GM12878 (cell line): ENCODE results near the gene ADCY2. TPM values are rescaled to one million over a fixed set of nuclear protein-coding genes. Genes with fewer than 3 reads are reported as not detected.

ENCODE experiments used
- ATAC-seq: fragments of 200-7000 bp; cut with Tn5 transposase; 3 replicates; pipeline ENCODE4 v1.9.1; 2020; ENCODE audit warnings: mild to moderate bottlenecking, moderate library complexity
- BruUV-seq: library from RNA; stranded (reverse); fragments of 400-500 nt; replicated peaks from 2 replicates; lab custom pipeline; 2021; lab: Mats Ljungman, UMichigan
- CTCF ChIA-PET: fragments of 300-600 bp; sonication (Branson Sonifier 250); formaldehyde crosslinking; extraction: SDS; loops from one replicate; lab custom pipeline; 2021; ENCODE audit warnings: inconsistent platforms; lab: Yijun Ruan, JAX
- POLR2A ChIA-PET: fragments of 350-600 bp; formaldehyde crosslinking; extraction: SDS; loops from one replicate; lab custom pipeline; 2021; ENCODE audit warnings: inconsistent platforms; lab: Charles Lee
- RAD21 ChIA-PET: fragments of 300-600 bp; sonication (Branson Sonifier 250); formaldehyde crosslinking; loops from one replicate; lab custom pipeline; 2023; ENCODE audit warnings: antibody characterized with exemption; ENCODE audit not compliant: unreplicated experiment; lab: Charles Lee
- SMC1A ChIA-PET: fragments of 300-600 bp; sonication (Branson Sonifier 250); formaldehyde crosslinking; loops from one replicate; lab custom pipeline; 2023; ENCODE audit not compliant: unreplicated experiment, uncharacterized antibody; lab: Charles Lee
- DNase-seq: peaks from one replicate; pipeline ENCODE4 v3.0.0-alpha.2; 2011; ENCODE audit warnings: low read depth, low spot score
- FAIRE-seq: peaks from 3 replicates; lab custom pipeline; 2011; peaks lifted over from hg19 to GRCh38; lab: Jason Lieb, UNC
- H2AFZ ChIP-seq: 2 replicates; pipeline ENCODE4 v1.6.0; 2011; ENCODE audit warnings: low read depth, low read length, control low read depth; ENCODE audit not compliant: control insufficient read depth
- H3K27ac ChIP-seq: 2 replicates; pipeline ENCODE4 v1.5.1; 2011; ENCODE audit warnings: control low read depth; ENCODE audit not compliant: control insufficient read depth, insufficient read depth
- H3K27me3 ChIP-seq, 2 experiments: replicated peaks in 1 of 2; 2 replicates each; pipeline versions ENCODE4 v1.6.0 to v1.6.1; 2011; ENCODE audit warnings: low read length in 1 of 2; ENCODE audit not compliant: control insufficient read depth in 2 of 2, insufficient read depth in 2 of 2
- H3K36me3 ChIP-seq, 2 experiments: 2 replicates each; pipeline ENCODE4 v1.5.1; 2011; ENCODE audit warnings: low read length in 1 of 2; ENCODE audit not compliant: control insufficient read depth in 2 of 2, insufficient read depth in 2 of 2
- H3K4me1 ChIP-seq: 2 replicates; pipeline ENCODE4 v1.6.1; 2011; ENCODE audit warnings: mild to moderate bottlenecking, low read length, moderate library complexity, mixed read lengths; ENCODE audit not compliant: control insufficient read depth, insufficient read depth
- H3K4me2 ChIP-seq: 2 replicates; pipeline ENCODE4 v1.6.0; 2011; ENCODE audit warnings: control low read depth; ENCODE audit not compliant: control insufficient read depth, insufficient read depth
- H3K4me3 ChIP-seq: fragments of 200-600 bp; sonication (generic); 2 replicates; pipeline ENCODE4 v1.5.1; 2016
- H3K79me2 ChIP-seq: 2 replicates; pipeline ENCODE4 v1.6.0; 2011; ENCODE audit warnings: low read length; ENCODE audit not compliant: control insufficient read depth, insufficient read depth
- H3K9ac ChIP-seq: 2 replicates; pipeline ENCODE4 v1.8.0; 2011; ENCODE audit warnings: low read length, control low read depth, mixed read lengths; ENCODE audit not compliant: control insufficient read depth, insufficient read depth
- H3K9me3 ChIP-seq: replicated peaks from 3 replicates; pipeline ENCODE4 v1.5.1; 2011; ENCODE audit warnings: mild to moderate bottlenecking, low read length; ENCODE audit not compliant: control insufficient read depth, insufficient read depth
- H4K20me1 ChIP-seq: 2 replicates; pipeline ENCODE4 v1.6.0; 2011; ENCODE audit not compliant: control insufficient read depth, insufficient read depth
- ATF7 ChIP-seq: fragments of 450-650 bp; IDR thresholded peaks from 2 replicates; pipeline ENCODE4 v1.6.1; 2016; ENCODE audit warnings: low read depth, mild to moderate bottlenecking
- CBX5 ChIP-seq: sonication (generic); IDR thresholded peaks from 2 replicates; pipeline ENCODE4 v1.6.1; 2016; ENCODE audit warnings: low read depth, moderate library complexity, mild to moderate bottlenecking, inconsistent platforms
- E4F1 ChIP-seq: fragments of 450-650 bp; IDR thresholded peaks from 2 replicates; pipeline ENCODE4 v1.6.1; 2018; ENCODE audit warnings: borderline replicate concordance, mild to moderate bottlenecking; ENCODE audit not compliant: partially characterized antibody
- KAT2A ChIP-seq: conservative IDR thresholded peaks from 2 replicates; pipeline ENCODE4 v1.6.1; 2011; ENCODE audit warnings: low read depth, low read length; ENCODE audit not compliant: control insufficient read depth
- MYB ChIP-seq: fragments of 150-350 bp; IDR thresholded peaks from 2 replicates; pipeline ENCODE4 v1.6.1; 2014; ENCODE audit warnings: mild to moderate bottlenecking, low read depth, low read length, borderline replicate concordance
- NR2C1 ChIP-seq: fragments of 450-650 bp; IDR thresholded peaks from 2 replicates; pipeline ENCODE4 v1.6.1; 2017; ENCODE audit warnings: antibody characterized with exemption, mild to moderate bottlenecking, moderate library complexity
- RB1 ChIP-seq: fragments of 450-650 bp; formaldehyde crosslinking; IDR thresholded peaks from 2 replicates; pipeline ENCODE4 v1.6.1; 2017; ENCODE audit warnings: mild to moderate bottlenecking, borderline replicate concordance
- YBX1 ChIP-seq: fragments of 450-650 bp; IDR thresholded peaks from 2 replicates; pipeline ENCODE4 v1.6.1; 2016; ENCODE audit warnings: antibody characterized with exemption
- WGBS: methylation state at CpG from one replicate; pipeline ENCODE4 v1.1.6; 2016; ENCODE audit warnings: low lambda C conversion rate; ENCODE audit not compliant: insufficient replicate concordance, insufficient coverage; ENCODE audit errors: missing lambda C conversion rate; 5-methylcytosine and 5-hydroxymethylcytosine counted together
- in situ Hi-C: fragments of 300-500 bp; cut with MboI; formaldehyde crosslinking; loops from 9 replicates; pipeline ENCODE4 v1.14.3; 2018; ENCODE audit warnings: mixed read lengths
- intact Hi-C: fragments of 100-400 bp; cut with micrococcal nuclease; formaldehyde crosslinking; loops from one replicate; pipeline ENCODE4 v1.14.2; 2022; ENCODE audit not compliant: unreplicated experiment
- polyA plus RNA-seq, 11 experiments: library from polyadenylated mRNA; depleted of rRNA in 4 of 11; unstranded in 6 of 11; stranded (reverse) in 5 of 11; fragments of >200 nt; fragmentation: Nextera tagmentation in 4 of 11; fragmentation: Illumina TruSeq in 1 of 11; extraction: Ambion mirVana in 4 of 11; extraction: Trizol in 1 of 11; gene quantifications; 1 replicate in 1 of 11; 2 replicates in 10 of 11; pipeline versions ENCODE4 v1.2.1 to v1.2.3, GENCODE V29; 2011 to 2016; ENCODE audit warnings: inconsistent platforms in 2 of 11, missing spikeins in 2 of 11, low read depth in 1 of 11
- total RNA-seq, 4 experiments: library from RNA; depleted of rRNA in 3 of 4; stranded (reverse); fragments of >200 nt in 3 of 4; fragmentation: Illumina TruSeq in 1 of 4; extraction: Trizol in 1 of 4; gene quantifications; 2 replicates each; pipeline versions ENCODE4 v1.2.1 to v1.2.3, GENCODE V29; 2013 to 2021
- TF ChIP-seq, protein P1 (sequence below): fragments of 450-650 bp; IDR thresholded peaks from 2 replicates; pipeline ENCODE4 v1.6.1; 2017; ENCODE audit warnings: mild to moderate bottlenecking, low read depth, inconsistent platforms; ENCODE audit not compliant: poor library complexity, severe bottlenecking
- TF ChIP-seq, protein P2 (sequence below): fragments of 450-650 bp; IDR thresholded peaks from 2 replicates; pipeline ENCODE4 v1.6.1; 2017; ENCODE audit warnings: mild to moderate bottlenecking, moderate library complexity
- TF ChIP-seq, protein P3 (sequence below): IDR thresholded peaks from 2 replicates; pipeline ENCODE4 v1.6.1; 2011; ENCODE audit warnings: low read depth, low read length, improper control_type of control experiment, borderline replicate concordance
- TF ChIP-seq, protein P4 (sequence below): fragments of 450-650 bp; IDR thresholded peaks from 2 replicates; pipeline ENCODE4 v1.6.1; 2016; ENCODE audit warnings: mild to moderate bottlenecking

The ADCY2 gene
- total and polyA plus RNA-seq, 10 of the 15 experiments (the other 5 are each of a cell fraction or from before 2014, with no cell fraction given), result 0.07 to 0.26 TPM; not detected in 8

DNA sequence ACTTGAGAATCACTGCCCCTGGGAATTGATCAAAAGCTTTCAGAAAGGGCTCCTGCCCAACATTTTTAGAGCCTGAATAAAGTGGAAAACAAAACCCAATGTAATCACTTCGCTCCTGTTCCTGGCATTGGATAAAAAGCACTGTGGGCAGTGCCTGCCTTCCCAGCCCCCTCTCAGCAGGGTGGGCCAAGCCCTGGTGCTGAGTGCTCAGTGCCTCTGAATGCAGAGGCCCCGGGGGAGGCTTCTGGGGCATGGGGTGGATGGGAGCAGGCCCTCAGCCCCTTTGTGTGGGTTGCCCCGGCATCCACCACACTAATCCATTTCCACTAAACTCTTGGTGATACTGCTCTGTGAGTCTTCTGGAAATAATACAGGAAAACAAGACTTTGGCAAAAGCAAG lies 399.4 kb downstream of the ADCY2 start:
- ChIA-PET RAD21 (interaction anchor here (0.8 to 4.6 kb wide), 5 partner anchors 8 to 39 kb away, joined by 3 to 32 read pairs (median 4); no protein-coding TSS in a partner anchor), SMC1A (interaction anchor here (1.0 to 3.7 kb wide), 5 partner anchors 12 to 27 kb away, joined by 3 to 11 read pairs (median 4); no protein-coding TSS in a partner anchor), CTCF (interaction anchor here (0.7 to 1.9 kb wide), 5 partner anchors 9 to 39 kb away, joined by 3 to 6 read pairs (median 5); no protein-coding TSS in a partner anchor), POLR2A (interaction anchor here (1.8 kb wide), 1 partner anchor 9 kb away, joined by 4 read pairs; no protein-coding TSS in a partner anchor)
- DNase-seq (no peak), ATAC-seq (no peak), FAIRE-seq (no peak)
- no TSS peak for BruUV-seq
- intact Hi-C loops (no loop called here), in situ Hi-C loops (no loop called here)
- Histone ChIP-seq H3K79me2 (no peaks in the 10 kb centered on the region), H4K20me1 (no peaks in the 10 kb centered on the region), H2AFZ (no peak overlapping the region), H3K27ac (peak overlapping the region; percentile 67), H3K9ac (no peak overlapping the region), H3K4me3 (no peak overlapping the region), H3K4me1 (peaks cover 20% of the 10 kb centered on the region), H3K9me3 (no peaks in the 10 kb centered on the region), H3K4me2 (no peak overlapping the region), H3K27me3 (no peaks in the 10 kb centered on the region; a peak in 1 of 4 replicates), H3K36me3 (no peaks in the 10 kb centered on the region)
- 38% methylated on average over 3 of the region's 3 CpGs for WGBS
- TF ChIP-seq MYB (no peak), NR2C1 (no peak), YBX1 (no peak), ATF7 (no peak), E4F1 (no peak), CBX5 (no peak), RB1 (no peak), KAT2A (no peak)
- TF ChIP-seq, protein P1, sequence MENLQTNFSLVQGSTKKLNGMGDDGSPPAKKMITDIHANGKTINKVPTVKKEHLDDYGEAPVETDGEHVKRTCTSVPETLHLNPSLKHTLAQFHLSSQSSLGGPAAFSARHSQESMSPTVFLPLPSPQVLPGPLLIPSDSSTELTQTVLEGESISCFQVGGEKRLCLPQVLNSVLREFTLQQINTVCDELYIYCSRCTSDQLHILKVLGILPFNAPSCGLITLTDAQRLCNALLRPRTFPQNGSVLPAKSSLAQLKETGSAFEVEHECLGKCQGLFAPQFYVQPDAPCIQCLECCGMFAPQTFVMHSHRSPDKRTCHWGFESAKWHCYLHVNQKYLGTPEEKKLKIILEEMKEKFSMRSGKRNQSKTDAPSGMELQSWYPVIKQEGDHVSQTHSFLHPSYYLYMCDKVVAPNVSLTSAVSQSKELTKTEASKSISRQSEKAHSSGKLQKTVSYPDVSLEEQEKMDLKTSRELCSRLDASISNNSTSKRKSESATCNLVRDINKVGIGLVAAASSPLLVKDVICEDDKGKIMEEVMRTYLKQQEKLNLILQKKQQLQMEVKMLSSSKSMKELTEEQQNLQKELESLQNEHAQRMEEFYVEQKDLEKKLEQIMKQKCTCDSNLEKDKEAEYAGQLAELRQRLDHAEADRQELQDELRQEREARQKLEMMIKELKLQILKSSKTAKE, result no peak
- TF ChIP-seq, protein P2, sequence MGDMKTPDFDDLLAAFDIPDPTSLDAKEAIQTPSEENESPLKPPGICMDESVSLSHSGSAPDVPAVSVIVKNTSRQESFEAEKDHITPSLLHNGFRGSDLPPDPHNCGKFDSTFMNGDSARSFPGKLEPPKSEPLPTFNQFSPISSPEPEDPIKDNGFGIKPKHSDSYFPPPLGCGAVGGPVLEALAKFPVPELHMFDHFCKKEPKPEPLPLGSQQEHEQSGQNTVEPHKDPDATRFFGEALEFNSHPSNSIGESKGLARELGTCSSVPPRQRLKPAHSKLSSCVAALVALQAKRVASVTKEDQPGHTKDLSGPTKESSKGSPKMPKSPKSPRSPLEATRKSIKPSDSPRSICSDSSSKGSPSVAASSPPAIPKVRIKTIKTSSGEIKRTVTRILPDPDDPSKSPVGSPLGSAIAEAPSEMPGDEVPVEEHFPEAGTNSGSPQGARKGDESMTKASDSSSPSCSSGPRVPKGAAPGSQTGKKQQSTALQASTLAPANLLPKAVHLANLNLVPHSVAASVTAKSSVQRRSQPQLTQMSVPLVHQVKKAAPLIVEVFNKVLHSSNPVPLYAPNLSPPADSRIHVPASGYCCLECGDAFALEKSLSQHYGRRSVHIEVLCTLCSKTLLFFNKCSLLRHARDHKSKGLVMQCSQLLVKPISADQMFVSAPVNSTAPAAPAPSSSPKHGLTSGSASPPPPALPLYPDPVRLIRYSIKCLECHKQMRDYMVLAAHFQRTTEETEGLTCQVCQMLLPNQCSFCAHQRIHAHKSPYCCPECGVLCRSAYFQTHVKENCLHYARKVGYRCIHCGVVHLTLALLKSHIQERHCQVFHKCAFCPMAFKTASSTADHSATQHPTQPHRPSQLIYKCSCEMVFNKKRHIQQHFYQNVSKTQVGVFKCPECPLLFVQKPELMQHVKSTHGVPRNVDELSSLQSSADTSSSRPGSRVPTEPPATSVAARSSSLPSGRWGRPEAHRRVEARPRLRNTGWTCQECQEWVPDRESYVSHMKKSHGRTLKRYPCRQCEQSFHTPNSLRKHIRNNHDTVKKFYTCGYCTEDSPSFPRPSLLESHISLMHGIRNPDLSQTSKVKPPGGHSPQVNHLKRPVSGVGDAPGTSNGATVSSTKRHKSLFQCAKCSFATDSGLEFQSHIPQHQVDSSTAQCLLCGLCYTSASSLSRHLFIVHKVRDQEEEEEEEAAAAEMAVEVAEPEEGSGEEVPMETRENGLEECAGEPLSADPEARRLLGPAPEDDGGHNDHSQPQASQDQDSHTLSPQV, result no peak
- TF ChIP-seq, protein P3, sequence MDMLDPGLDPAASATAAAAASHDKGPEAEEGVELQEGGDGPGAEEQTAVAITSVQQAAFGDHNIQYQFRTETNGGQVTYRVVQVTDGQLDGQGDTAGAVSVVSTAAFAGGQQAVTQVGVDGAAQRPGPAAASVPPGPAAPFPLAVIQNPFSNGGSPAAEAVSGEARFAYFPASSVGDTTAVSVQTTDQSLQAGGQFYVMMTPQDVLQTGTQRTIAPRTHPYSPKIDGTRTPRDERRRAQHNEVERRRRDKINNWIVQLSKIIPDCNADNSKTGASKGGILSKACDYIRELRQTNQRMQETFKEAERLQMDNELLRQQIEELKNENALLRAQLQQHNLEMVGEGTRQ, result no peak
- TF ChIP-seq, protein P4, sequence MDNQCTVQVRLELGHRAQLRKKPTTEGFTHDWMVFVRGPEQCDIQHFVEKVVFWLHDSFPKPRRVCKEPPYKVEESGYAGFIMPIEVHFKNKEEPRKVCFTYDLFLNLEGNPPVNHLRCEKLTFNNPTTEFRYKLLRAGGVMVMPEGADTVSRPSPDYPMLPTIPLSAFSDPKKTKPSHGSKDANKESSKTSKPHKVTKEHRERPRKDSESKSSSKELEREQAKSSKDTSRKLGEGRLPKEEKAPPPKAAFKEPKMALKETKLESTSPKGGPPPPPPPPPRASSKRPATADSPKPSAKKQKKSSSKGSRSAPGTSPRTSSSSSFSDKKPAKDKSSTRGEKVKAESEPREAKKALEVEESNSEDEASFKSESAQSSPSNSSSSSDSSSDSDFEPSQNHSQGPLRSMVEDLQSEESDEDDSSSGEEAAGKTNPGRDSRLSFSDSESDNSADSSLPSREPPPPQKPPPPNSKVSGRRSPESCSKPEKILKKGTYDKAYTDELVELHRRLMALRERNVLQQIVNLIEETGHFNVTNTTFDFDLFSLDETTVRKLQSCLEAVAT, result no peak
